ENCODE data around the gene AP4S1.

Gene AP4S1

GRCh38 chr14:31022386-31022785, 3.1 kb upstream of the AP4S1 start:
- no peak for TF ChIP-seq CTCF (IDR thresholded peaks at IDR 0.05; ENCODE audit: insufficient read depth, missing control alignments)
- FAIRE-seq, result no peak
- no peak for DNase-seq (ENCODE audit: insufficient read length, low spot score)

- no peak for DNase-seq (ENCODE audit: insufficient read length, low spot score)
- no peak for TF ChIP-seq CTCF (IDR thresholded peaks at IDR 0.05; ENCODE audit: insufficient read depth, missing control alignments)
- no peak for FAIRE-seq
These were observed 1.4 kb upstream of the AP4S1 start for GRCh38 chr14:31024010-31024480.

GRCh38 chr14:31024577-31025366, 677 bp upstream of the AP4S1 start:
- no peak for DNase-seq (ENCODE audit: insufficient read length, low spot score)
- TF ChIP-seq CTCF (IDR thresholded peaks at IDR 0.05; ENCODE audit: insufficient read depth, missing control alignments), result no peak
- peak; percentile 55 for FAIRE-seq

GRCh38 chr14:31026077-31026449, 614 bp downstream of the AP4S1 start, which contains the start of gene STRN3:
Gene STRN3, minus strand, starts transcription at chr14:31026379. Its CDS starts 194 bp downstream, at chr14:31026185.
- TF ChIP-seq CTCF (IDR thresholded peaks at IDR 0.05; ENCODE audit: insufficient read depth, missing control alignments), result no peak
- no peak for FAIRE-seq
- DNase-seq (ENCODE audit: insufficient read length, low spot score), result no peak

GRCh38 chr14:31026450-31027235, 1.2 kb downstream of the AP4S1 start:
- no peak for TF ChIP-seq CTCF (IDR thresholded peaks at IDR 0.05; ENCODE audit: insufficient read depth, missing control alignments)
- DNase-seq (ENCODE audit: insufficient read length, low spot score) (peak; percentile 66), FAIRE-seq (no peak)

GRCh38 chr14:31027847-31028246, 2.4 kb downstream of the AP4S1 start:
- TF ChIP-seq CTCF (IDR thresholded peaks at IDR 0.05; ENCODE audit: insufficient read depth, missing control alignments), result no peak
- no peak for DNase-seq (ENCODE audit: insufficient read length, low spot score)
- FAIRE-seq, result no peak

Data from D721Med (cell line).